CD4-positive, alpha-beta T cell treated with Interleukin-4 for 1 hour (primary cell): ENCODE results near the gene PTOV1.

Experiments
- DNase-seq, 2 donors: peaks; one replicate each; pipeline ENCODE4 v3.0.0-alpha.2; 2020 to 2022

Gene PTOV1

GRCh38 chr19:49861107-49861506, 10.1 kb downstream of the PTOV1 start:
- DNase-seq = no peak

- no peak for DNase-seq
Measured at GRCh38 chr19:49861541-49862378, 10.8 kb downstream of the PTOV1 start.

- no peak for DNase-seq
Measured at GRCh38 chr19:49862391-49863253, 11.7 kb downstream of the PTOV1 start.

- DNase-seq = no peak
Measured at GRCh38 chr19:49863254-49863934, 12.4 kb downstream of the PTOV1 start.

GRCh38 chr19:49863935-49864320, 13.0 kb downstream of the PTOV1 start:
- no peak for DNase-seq

- DNase-seq = no peak
Measured at GRCh38 chr19:49864890-49865289, 13.9 kb downstream of the PTOV1 start.

- peak; percentile 88 to 90 for DNase-seq
Measured at GRCh38 chr19:49866933-49867782, 16.2 kb downstream of the PTOV1 start, which contains the start of gene PNKP. Gene PNKP, minus strand, starts transcription at chr19:49867576. Its CDS starts 372 bp downstream, at chr19:49867204.

GRCh38 chr19:49869009-49869483, 18.1 kb downstream of the PTOV1 start:
- no peak for DNase-seq

GRCh38 chr19:49869484-49870308, 18.7 kb downstream of the PTOV1 start:
- peak; percentile 98 to 99 for DNase-seq

GRCh38 chr19:49870309-49870901, 19.4 kb downstream of the PTOV1 start:
- no peak for DNase-seq

- DNase-seq = no peak
Measured at GRCh38 chr19:49871349-49871985, 20.5 kb downstream of the PTOV1 start.

- DNase-seq = no peak
Measured at GRCh38 chr19:49872245-49873128, 21.5 kb downstream of the PTOV1 start.

- no peak for DNase-seq
Measured at GRCh38 chr19:49873129-49873521, 22.2 kb downstream of the PTOV1 start.

GRCh38 chr19:49873834-49874233, 22.9 kb downstream of the PTOV1 start:
- DNase-seq = no peak

- DNase-seq = no peak
Measured at GRCh38 chr19:49874503-49875157, 23.7 kb downstream of the PTOV1 start.

GRCh38 chr19:49875177-49875576, 24.2 kb downstream of the PTOV1 start:
- DNase-seq = no peak

GRCh38 chr19:49875857-49876421, 25.0 kb downstream of the PTOV1 start:
- peak; percentile 64 to 67 for DNase-seq

GRCh38 chr19:49876422-49877019, 25.6 kb downstream of the PTOV1 start:
- peak; percentile 99 for DNase-seq
